Kidney (tissue), 14 donors: ENCODE measurements around the gene WDR86. TPM values are rescaled to one million over a fixed set of nuclear protein-coding genes. Genes with fewer than 3 reads are reported as not detected.
A peak's percentile ranks its signal among the peaks of the same experiment; 100 is the strongest.

Source experiments
- DNase-seq, 5 donors: peaks; one replicate each; pipeline ENCODE4 v3.0.0-alpha.2; 2013 to 2020
- FAIRE-seq: peaks from 2 replicates; lab custom pipeline; 2012; peaks lifted over from hg19 to GRCh38; lab: Jason Lieb, UNC
- H3K27ac ChIP-seq, 2 donors: one replicate each; pipeline ENCODE4 v1.7.0; 2013; ENCODE audit warnings: low read depth in 2 of 2, low read length in 2 of 2, inconsistent platforms in 1 of 2
- H3K27me3 ChIP-seq: one replicate; pipeline ENCODE4 v1.7.1; 2013; ENCODE audit warnings: low read length, inconsistent platforms; ENCODE audit not compliant: control insufficient read depth, insufficient read depth
- H3K36me3 ChIP-seq, 3 donors: one replicate each; pipeline versions ENCODE4 v1.7.0 to v1.7.1; 2013; ENCODE audit warnings: low read length in 3 of 3, control low read depth in 1 of 3, inconsistent platforms in 1 of 3; ENCODE audit not compliant: insufficient read depth in 3 of 3, control insufficient read depth in 2 of 3
- H3K4me1 ChIP-seq, 3 donors: one replicate each; pipeline versions ENCODE4 v1.7.0 to v1.7.1; 2013; ENCODE audit warnings: low read length in 3 of 3, inconsistent platforms in 1 of 3, low read depth in 1 of 3; ENCODE audit not compliant: control insufficient read depth in 2 of 3, insufficient read depth in 2 of 3
- H3K4me3 ChIP-seq, 3 donors: one replicate each; pipeline versions ENCODE4 v1.7.0 to v1.8.1; 2013; ENCODE audit warnings: low read length in 3 of 3, control low read depth in 1 of 3, inconsistent platforms in 1 of 3
- H3K9ac ChIP-seq, 3 donors: one replicate each; pipeline versions ENCODE4 v1.7.0 to v1.7.1; 2013; ENCODE audit warnings: low read length in 3 of 3, control low read depth in 1 of 3, inconsistent platforms in 1 of 3
- H3K9me3 ChIP-seq, 3 donors: one replicate each; pipeline versions ENCODE4 v1.7.0 to v1.7.1; 2013; ENCODE audit warnings: low read length in 3 of 3, control low read depth in 1 of 3, inconsistent platforms in 1 of 3; ENCODE audit not compliant: control insufficient read depth in 2 of 3, insufficient read depth in 1 of 3
- intact Hi-C: fragments of 100-400 bp; cut with DNase I; formaldehyde crosslinking; loops from one replicate; pipeline ENCODE4 v1.11.1; 2022
- polyA plus RNA-seq: library from polyadenylated mRNA; stranded (reverse); fragments of 350-450 nt; fragmentation: Illumina TruSeq; extraction: RNeasy Lipid Tissue Mini Kit (QIAGEN cat#74804); gene quantifications from one replicate; pipeline ENCODE4 v1.2.3, GENCODE V29; 2014; ENCODE audit warnings: low read depth, low replicate concordance; ENCODE audit not compliant: insufficient read depth
- total RNA-seq: library from RNA; stranded (reverse); fragmentation: NEBNext Ultra II Directional; extraction: Animal tissue kit (Norgen Biotek cat#: 25700); gene quantifications from one replicate; pipeline ENCODE4 v1.2.1, GENCODE V29; 2021
- TF ChIP-seq, protein P1 (sequence below): IDR thresholded peaks from 3 replicates; pipeline ENCODE4 v1.5.1; 2012; ENCODE audit warnings: mild to moderate bottlenecking, moderate library complexity, borderline replicate concordance; ENCODE audit not compliant: insufficient read depth; ENCODE audit errors: extremely low read depth
- donor health status: control.
- donor health status: control.
- donor health status: control.
- donor health status: control.
- donor health status: control.
- donor health status: DM: yes; HTN: yes; CAD: no.
- donor health status: Normal renal cell carcinoma (clear cell type).

WDR86 gene
- total and polyA plus RNA-seq, 2 donors from 2014 or later, result 1.8 to 5.9 TPM

DNA sequence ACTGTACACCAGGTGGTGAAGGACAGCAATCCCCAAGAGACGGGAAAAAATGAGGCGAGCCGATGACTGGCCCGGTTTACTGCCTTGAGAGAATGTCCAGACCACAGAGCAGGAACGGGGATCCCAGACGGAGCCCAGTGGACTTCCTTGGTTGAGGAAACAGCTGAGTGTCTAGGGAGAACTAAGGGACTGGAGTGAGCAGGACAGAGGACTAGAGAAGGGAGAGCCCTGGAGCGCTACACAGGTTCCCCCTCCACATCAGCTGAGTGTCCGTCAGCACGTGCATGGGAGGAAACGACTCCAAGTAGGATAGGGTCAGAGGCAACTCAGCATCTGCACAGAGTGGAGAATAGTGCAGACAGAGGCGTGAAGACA is 7.1 kb upstream of the WDR86 start:
- Histone ChIP-seq H3K27me3 (no peaks in the 10 kb centered on the region), H3K27ac (no peak overlapping the region), H3K36me3 (no peaks in the 10 kb centered on the region), H3K9ac (no peak overlapping the region), H3K4me1 (no peaks in the 10 kb centered on the region), H3K9me3 (peaks cover 0 to 3% (median 3%) of the 10 kb centered on the region in 3 donors), H3K4me3 (no peak overlapping the region)
- DNase-seq, result peak in 2 of 5 donors; percentile 46 to 71
- intact Hi-C loops, result no loop called here
- TF ChIP-seq, protein P1, sequence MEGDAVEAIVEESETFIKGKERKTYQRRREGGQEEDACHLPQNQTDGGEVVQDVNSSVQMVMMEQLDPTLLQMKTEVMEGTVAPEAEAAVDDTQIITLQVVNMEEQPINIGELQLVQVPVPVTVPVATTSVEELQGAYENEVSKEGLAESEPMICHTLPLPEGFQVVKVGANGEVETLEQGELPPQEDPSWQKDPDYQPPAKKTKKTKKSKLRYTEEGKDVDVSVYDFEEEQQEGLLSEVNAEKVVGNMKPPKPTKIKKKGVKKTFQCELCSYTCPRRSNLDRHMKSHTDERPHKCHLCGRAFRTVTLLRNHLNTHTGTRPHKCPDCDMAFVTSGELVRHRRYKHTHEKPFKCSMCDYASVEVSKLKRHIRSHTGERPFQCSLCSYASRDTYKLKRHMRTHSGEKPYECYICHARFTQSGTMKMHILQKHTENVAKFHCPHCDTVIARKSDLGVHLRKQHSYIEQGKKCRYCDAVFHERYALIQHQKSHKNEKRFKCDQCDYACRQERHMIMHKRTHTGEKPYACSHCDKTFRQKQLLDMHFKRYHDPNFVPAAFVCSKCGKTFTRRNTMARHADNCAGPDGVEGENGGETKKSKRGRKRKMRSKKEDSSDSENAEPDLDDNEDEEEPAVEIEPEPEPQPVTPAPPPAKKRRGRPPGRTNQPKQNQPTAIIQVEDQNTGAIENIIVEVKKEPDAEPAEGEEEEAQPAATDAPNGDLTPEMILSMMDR, result no peak
- FAIRE-seq, result no peak

DNA sequence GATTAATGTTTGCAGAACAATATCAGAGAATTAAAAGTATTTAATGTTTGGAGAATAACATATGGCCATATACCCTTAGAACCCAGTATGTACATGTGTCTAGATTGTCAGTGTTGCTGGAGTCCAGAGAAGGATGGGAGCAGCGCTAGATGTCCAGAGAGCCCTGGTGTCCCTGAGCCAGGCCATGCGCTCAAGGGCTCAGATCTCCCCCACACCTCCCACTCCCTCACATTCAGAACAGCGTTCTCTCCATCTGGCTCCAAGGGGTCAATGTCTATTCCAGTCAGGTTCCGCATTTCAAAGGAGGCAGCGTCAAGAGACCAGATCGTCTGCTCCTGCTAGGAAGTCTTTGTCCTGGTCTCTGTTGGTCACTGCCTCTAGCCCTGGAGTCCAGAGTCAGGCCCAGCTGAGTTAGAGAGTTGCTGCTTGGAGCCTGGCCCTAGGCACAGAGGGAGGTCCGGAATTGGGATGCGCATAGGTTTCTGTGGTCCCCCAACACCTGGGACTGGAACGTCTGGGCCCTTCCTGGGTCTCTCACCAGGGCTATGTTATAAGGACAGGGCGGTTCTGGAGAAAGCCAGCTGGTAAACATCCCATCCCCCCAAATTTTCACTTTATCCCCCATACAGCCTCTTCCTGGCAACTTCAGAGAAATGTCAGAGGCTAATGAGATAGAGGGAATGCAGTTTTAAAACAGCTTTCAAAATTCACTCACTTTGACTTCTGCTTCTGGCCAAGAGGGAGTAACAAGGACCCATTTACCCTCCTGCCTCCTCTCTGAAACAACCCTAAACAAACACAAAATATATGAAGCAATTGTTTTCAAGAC is 6.5 kb upstream of the WDR86 start:
- H3K4me1 ChIP-seq, result no peaks in the 10 kb centered on the region
- H3K36me3 ChIP-seq, result no peaks in the 10 kb centered on the region
- DNase-seq, result peak in 1 of 5 donors; percentile 64
- TF ChIP-seq, protein P1, result no peak
- H3K9ac ChIP-seq, result no peak overlapping the region
- no peak overlapping the region for H3K27ac ChIP-seq
- no peak for FAIRE-seq
- no peaks in the 10 kb centered on the region for H3K27me3 ChIP-seq
- intact Hi-C loops, result no loop called here
- no peak overlapping the region for H3K4me3 ChIP-seq
- H3K9me3 ChIP-seq, result peaks cover 0 to 3% (median 3%) of the 10 kb centered on the region in 3 donors

DNA sequence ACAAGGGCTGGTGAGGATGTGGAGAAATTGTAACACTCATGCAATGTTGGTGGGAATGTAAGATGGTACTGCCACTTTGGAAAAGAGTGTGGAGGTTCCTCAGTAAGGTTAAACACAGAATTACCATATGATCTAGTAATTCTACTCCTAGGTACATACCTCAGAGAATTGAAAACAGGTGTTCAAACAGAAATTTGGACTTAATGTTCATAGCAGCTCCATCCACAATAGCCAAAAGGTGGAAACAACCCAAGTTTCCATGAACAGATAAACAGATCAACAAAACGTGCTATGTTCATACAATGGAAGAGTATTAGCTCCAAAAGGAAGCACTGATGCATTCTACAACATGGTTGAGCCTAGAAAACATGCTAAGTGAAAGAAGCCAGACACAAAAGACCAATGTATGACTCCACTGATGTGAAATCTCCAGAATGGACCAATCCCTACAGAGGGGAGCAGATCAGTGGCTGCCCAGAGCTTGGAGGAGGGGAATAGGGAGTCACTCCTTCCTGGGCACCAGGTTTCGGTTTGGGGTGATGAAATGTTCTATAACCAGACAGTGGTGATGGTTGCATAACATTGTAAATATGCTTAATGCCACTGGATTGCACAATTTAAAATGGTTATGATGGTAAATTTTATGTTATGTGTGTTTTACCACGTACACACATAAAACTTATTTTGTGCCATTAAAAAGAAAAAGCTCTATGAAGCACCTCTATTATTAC is 5.7 kb upstream of the WDR86 start:
- H3K27ac ChIP-seq, result no peak overlapping the region

More for the DNA sequence above, 5.7 kb upstream of the WDR86 start:
- Histone ChIP-seq H3K27me3 (no peaks in the 10 kb centered on the region), H3K4me1 (no peaks in the 10 kb centered on the region), H3K4me3 (no peak overlapping the region), H3K9me3 (peaks cover 0 to 3% (median 3%) of the 10 kb centered on the region in 3 donors), H3K36me3 (no peaks in the 10 kb centered on the region), H3K9ac (no peak overlapping the region)
- intact Hi-C loops, result no loop called here
- no peak for FAIRE-seq
- TF ChIP-seq, protein P1, result no peak
- DNase-seq, result no peak
